CD4-positive, alpha-beta T cell treated with Interleukin-6 for 4 hours (primary cell): ENCODE data around the gene ZNF625.
"Not testable (repeated sequence)": the region's sequence is repeated elsewhere in the genome, so short reads cannot be mapped to it uniquely, and the experiment has no call there.

Experiments used
- DNase-seq: peaks from one replicate; pipeline ENCODE4 v3.0.0-alpha.2; 2020; ENCODE audit warnings: mixed read lengths

The ZNF625 gene

DNA sequence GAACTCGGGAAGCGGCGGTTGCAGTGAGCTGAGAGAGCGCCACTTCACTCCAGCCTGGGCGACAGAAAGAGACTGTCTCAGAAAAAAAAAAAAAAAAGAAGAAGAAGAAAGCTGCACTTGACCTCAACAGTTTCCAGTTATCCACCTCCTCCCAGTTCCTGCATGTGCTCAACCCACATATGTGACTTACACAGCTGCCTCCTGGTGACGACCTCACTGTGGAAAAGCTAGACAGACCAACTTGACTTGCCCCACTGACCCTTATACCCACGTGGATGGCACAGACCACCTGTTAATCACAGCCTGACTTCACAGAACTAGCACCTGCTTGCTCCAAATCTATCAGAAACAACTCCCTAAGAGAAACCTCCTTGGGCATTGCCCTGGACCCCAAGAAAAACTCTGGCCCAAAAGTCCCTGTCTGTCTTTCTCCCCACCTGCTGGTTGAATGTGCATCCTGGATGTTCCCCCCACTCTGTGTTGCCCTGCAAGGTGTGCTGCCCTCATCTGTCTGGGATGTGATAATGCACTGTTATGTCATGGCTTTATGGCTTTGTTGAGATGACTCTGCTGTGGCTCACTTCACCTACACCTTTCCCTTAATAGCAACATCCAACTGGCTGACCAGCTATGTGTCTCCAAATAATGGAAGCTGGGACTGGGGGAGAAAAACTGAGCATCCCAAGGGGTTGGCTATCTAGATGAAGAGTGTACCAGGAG lies 19.2 kb downstream of the ZNF625 start:
- DNase-seq = peak; percentile 50

DNA sequence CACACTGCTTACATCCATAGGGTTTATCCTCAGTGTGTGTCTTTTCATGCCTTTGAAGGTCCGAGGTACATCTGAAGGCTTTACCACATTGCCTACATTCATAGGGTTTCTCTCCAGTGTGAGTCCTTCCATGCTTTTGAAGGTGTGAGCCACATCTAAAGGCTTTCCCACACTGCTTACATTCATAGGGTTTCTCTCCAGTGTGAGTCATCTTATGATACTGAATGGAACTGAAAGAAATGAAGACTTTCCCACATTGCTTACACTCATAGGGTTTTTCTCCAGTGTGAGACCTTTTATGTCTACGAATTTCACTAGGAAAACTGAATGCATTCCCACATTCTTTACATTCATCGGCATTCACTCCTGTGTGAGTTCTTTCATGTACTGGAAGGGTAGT lies 23.5 kb downstream of the ZNF625 start:
- no peak for DNase-seq

DNA sequence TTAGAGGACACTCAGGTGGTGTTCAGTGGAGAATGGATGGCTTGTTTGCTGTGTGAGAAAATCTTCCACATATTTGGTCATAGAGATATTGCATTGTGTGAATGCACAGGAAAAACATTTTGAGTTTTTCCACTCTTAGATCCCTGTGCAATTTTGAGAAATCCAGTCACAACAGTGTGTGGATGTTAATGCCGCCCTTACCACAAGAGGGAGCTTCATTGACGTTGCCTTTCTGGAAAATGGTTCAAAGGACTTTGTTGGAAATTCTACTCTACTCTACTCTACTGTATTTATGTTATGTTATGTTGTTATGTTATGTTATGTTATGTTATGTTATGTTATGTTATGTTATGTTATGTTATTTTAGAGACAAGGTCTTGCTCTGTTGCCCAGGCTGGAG lies 29.8 kb downstream of the ZNF625 start:
- peak; percentile 26 for DNase-seq

DNA sequence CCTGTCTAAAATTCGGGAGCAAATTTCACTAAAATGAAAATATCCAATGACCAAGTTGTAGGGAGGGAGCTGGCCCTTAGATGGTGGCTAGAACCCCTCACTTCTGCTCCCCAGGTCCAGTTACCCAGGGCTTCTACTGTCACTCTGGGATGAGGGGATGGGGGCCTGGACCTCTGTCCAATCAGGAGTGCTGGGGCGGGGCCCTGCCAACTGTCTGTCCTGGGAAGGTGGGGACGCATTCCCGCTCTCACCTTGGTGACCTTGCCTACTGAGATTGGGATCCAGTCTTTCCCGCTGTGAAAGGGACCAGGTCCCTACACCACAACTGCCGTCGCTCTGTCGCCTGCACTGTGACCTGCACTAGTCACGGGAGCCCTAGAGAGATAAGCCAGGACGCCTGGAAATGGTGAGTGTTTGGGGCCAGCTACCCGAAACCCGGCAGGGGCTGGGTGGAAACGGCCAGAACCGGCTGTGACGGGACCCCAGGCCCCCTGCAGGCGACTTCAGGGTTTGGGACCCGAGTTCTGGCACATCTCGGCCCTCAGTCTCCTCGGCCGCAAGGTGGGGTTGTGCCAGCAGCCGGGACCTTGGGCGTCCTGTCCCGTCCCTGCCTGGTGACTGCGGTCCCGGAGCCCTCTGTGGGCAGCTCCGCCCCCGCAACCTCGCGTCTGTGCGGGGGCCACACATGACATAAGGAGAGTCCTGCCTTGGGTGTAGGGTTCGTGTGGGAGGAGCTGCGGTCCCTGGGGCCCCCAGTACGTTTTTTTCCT lies 39.1 kb downstream of the ZNF625 start:
- DNase-seq = no peak

DNA sequence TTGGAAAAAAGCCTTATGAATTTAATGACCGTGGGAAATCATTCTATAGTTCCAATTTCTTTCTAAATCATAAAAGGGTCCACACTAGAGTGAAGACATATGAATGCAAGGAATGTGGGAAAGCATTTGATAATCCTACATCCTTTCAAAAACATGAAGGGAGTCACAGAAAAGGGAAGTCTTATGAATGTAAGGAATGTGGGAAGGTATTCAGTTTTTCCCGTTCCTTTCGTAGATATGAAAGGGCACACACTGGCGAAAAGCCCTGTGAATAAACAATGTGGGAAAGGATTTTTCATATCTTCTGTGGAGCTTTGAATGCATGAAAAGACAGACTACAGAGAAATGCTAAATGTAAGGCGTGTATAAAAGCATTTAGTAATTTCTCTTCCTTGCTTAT lies 43.4 kb downstream of the ZNF625 start:
- DNase-seq = no peak

DNA sequence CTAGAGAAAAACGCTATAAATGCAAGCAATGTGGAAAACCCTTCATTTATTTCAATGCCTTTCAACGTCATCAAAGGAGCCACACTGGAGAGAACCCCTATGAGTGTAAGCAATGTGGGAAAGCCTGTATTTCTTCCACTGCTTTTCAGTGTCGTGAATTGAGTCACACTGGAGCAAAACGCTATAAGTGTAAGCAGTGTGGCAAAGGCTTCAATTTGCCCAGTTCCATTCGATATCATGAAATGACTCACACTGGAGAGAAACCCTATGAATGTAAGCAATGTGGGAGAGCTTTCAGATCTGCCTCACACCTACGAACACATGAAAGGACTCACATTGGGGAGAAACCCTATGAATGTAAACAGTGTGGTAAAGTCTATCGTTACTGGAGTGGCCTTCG lies 43.8 kb downstream of the ZNF625 start:
- no peak for DNase-seq

DNA sequence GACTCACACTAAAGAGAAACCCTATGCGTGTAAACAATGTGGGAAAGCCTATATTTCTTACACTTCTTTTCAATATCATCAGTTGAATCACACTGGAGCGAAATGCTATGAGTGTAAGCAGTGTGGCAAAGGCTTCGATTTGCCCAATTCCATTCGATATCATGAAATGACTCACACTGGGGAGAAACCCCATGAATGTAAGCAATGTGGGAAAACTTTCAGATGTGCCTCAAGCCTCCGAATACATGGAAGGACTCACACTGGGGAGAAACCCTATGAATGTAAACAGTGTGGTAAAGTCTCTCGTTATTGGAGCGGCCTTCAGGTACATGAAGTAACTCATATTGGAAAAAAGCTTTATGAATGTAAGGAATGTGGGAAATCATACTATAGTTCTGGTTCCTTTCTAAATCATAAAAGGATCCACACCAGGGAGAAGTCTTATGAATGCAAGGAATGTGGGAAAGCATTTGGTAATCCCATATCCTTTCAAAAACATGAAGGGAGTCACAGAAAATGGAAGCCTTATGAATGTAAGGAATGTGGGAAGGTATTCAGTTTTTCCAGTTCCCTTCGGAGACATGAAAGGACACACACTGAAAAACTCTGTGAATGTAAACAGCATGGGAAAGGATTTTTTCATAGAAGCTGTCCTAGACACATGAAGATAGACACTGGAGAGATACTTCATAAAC lies 44.4 kb downstream of the ZNF625 start:
- DNase-seq = no peak

DNA sequence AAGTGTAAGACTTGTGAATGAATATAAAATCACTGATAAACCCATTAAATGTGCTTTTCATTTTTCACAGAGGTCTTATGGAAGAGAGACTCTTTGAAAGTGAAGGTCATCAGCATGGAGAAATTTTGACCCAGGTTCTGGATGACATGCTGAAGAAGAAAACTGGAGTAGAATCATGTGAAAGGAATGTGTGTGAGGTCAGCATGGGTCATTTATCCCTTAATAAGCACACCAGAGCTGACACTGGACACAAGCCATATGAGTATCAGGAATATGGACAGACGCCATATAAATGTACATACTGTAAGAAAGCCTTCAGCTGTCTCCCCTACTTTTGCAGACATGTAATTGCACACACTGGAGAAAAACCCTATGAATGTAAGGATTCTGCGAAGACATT lies 45.4 kb downstream of the ZNF625 start:
- DNase-seq = no peak

DNA sequence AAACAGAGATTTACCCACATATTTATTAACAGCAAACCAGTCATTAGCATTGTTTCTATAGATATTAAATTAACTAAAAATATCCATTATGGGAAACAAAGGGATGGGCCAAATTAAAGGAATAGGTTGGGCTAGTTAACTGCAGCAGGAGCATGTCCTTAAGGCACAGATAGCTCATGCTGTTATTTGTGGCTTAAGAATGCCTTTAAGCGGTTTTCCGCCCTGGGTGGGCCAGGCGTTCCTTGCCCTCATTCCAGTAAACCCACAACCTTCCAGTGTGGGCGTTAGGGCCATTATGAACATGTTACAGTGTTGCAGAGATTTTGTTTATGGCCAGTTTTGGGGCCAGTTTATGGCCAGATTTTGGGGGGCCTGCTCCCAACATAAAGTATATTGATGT lies 52.6 kb downstream of the ZNF625 start:
- DNase-seq = not testable (repeated sequence)

DNA sequence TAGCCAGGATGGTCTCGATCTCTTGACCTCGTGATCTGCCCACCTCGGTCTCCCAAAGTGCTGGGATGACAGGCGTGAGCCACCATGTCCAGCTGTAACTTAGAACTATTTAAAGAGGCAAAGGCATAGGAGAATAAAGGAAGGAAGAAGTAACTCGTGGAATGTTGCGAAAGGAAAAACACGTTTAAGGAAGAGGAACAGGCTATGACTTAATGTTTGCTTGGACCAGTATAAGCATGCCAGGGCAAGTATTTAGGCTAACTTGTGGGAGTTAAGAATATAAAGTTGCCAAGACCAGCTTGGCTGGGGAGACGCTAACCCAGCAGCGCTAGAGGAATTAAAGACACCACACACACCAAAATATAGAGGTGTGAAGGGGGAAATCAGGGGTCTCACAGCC lies 58.5 kb downstream of the ZNF625 start:
- DNase-seq = no peak

DNA sequence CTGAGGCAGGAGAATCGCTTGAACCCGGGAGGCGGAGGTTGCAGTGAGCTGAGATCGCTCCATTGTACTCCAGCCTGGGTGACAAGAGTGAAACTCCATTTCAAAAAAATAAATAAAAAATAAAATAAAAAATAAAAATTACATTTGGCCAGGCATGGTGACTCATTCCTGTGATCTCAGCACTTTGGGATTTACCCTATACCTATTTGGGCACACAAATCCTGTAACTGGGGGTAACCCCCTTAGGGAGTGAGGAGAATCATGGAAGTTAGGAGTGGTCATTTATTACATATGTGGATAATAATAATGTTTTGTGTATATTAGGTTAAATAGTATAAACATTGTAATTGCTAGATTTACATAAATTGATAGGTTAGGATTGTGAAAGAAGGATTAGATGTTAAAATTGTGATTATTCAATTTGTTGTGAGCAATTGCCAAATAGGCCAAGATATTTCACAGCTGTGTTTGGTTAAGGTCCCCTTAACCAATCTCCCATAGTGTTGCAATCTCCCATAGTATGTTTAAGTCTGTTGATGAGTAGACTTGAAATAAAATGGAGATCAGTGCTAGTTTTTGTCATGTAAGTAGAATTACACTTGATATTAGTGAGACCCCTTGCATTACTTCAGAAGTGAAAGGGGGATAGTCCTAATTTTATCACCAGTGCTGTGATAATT lies 61.3 kb downstream of the ZNF625 start:
- no peak for DNase-seq
